Measurements from ENCODE around the gene PSD2. TPM values are rescaled to one million over a fixed set of nuclear protein-coding genes. Genes with fewer than 3 reads are reported as not detected.
A peak's percentile ranks its signal among the peaks of the same experiment; 100 is the strongest.

The PSD2 gene
- total and polyA plus RNA-seq, 2 of the 13 experiments (the other 11 are each of a cell fraction or from before 2014, with no cell fraction given), result 0.07 TPM; not detected in 1

DNA sequence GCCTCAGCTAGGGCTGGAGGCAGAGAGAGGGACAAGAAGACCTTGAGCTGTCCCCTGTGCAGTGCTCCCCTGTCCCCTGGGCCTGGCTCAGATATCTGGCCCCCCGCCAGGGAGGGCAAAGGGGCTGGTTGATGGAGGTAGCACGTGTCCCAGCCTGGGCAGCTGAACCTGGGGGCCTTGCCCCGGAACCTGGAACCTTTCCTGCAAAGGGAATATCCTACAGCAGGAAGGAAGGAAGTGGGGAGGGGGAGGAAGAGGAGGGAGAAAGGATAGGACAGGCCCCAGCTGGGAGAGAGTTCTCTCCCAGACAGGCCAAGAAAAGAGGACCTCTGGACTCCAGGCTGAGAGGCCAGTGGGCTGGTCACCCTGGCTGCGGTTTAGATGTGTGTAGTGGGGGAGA is 27.6 kb upstream of the PSD2 start (continued):
- TF ChIP-seq ZNF335 (CRISPR knock-in tag; IDR thresholded peaks at IDR 0.05) (no peak), ZNF724P (CRISPR knock-in tag; IDR thresholded peaks at IDR 0.05; ENCODE audit: borderline replicate concordance) (no peak), HOXD1 (CRISPR knock-in tag; IDR thresholded peaks at IDR 0.05) (no peak), ATAD3A (CRISPR knock-in tag; IDR thresholded peaks at IDR 0.05) (no peak), ZNF441 (CRISPR knock-in tag; IDR thresholded peaks at IDR 0.05; ENCODE audit: borderline replicate concordance) (peak; percentile 61; the same call in 1 of the 2 replicates), ZNF878 (CRISPR knock-in tag; IDR thresholded peaks at IDR 0.05) (no peak), KLF9 (CRISPR knock-in tag; IDR thresholded peaks at IDR 0.05; ENCODE audit: low read depth) (no peak), HNF4G (IDR thresholded peaks at IDR 0.05; ENCODE audit: borderline replicate concordance, low read depth, low read length) (no peak), HNF4G (CRISPR knock-in tag; IDR thresholded peaks at IDR 0.05; ENCODE audit: borderline replicate concordance, low read depth) (peak; percentile 29; the same call in 1 of the 2 replicates), ZFP1 (CRISPR knock-in tag; IDR thresholded peaks at IDR 0.05) (no peak), ZFAT (CRISPR knock-in tag; conservative IDR thresholded peaks at IDR 0.05) (no peak), SRSF1 (optimal IDR thresholded peaks at IDR 0.05; ENCODE audit: low read depth, low read length) (no peak), TAF15 (IDR thresholded peaks at IDR 0.05; ENCODE audit: low read depth, low read length, poor library complexity, severe bottlenecking) (no peak), PHF21A (CRISPR knock-in tag; IDR thresholded peaks at IDR 0.05) (peak; percentile 78), SIX4 (CRISPR knock-in tag; IDR thresholded peaks at IDR 0.05) (no peak)
- TF ChIP-seq, protein P1, sequence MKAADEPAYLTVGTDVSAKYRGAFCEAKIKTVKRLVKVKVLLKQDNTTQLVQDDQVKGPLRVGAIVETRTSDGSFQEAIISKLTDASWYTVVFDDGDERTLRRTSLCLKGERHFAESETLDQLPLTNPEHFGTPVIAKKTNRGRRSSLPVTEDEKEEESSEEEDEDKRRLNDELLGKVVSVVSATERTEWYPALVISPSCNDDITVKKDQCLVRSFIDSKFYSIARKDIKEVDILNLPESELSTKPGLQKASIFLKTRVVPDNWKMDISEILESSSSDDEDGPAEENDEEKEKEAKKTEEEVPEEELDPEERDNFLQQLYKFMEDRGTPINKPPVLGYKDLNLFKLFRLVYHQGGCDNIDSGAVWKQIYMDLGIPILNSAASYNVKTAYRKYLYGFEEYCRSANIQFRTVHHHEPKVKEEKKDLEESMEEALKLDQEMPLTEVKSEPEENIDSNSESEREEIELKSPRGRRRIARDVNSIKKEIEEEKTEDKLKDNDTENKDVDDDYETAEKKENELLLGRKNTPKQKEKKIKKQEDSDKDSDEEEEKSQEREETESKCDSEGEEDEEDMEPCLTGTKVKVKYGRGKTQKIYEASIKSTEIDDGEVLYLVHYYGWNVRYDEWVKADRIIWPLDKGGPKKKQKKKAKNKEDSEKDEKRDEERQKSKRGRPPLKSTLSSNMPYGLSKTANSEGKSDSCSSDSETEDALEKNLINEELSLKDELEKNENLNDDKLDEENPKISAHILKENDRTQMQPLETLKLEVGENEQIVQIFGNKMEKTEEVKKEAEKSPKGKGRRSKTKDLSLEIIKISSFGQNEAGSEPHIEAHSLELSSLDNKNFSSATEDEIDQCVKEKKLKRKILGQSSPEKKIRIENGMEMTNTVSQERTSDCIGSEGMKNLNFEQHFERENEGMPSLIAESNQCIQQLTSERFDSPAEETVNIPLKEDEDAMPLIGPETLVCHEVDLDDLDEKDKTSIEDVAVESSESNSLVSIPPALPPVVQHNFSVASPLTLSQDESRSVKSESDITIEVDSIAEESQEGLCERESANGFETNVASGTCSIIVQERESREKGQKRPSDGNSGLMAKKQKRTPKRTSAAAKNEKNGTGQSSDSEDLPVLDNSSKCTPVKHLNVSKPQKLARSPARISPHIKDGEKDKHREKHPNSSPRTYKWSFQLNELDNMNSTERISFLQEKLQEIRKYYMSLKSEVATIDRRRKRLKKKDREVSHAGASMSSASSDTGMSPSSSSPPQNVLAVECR (CRISPR knock-in tag; IDR thresholded peaks at IDR 0.05; ENCODE audit: borderline replicate concordance), result peak; percentile 53; the same call in 1 of the 2 replicates
- TF ChIP-seq, protein P2, sequence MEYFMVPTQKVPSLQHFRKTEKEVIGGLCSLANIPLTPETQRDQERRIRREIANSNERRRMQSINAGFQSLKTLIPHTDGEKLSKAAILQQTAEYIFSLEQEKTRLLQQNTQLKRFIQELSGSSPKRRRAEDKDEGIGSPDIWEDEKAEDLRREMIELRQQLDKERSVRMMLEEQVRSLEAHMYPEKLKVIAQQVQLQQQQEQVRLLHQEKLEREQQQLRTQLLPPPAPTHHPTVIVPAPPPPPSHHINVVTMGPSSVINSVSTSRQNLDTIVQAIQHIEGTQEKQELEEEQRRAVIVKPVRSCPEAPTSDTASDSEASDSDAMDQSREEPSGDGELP (IDR thresholded peaks at IDR 0.05; ENCODE audit: borderline replicate concordance, low read depth), result peak; percentile 72; the same call in 1 of the 2 replicates
- TF ChIP-seq, protein P3, sequence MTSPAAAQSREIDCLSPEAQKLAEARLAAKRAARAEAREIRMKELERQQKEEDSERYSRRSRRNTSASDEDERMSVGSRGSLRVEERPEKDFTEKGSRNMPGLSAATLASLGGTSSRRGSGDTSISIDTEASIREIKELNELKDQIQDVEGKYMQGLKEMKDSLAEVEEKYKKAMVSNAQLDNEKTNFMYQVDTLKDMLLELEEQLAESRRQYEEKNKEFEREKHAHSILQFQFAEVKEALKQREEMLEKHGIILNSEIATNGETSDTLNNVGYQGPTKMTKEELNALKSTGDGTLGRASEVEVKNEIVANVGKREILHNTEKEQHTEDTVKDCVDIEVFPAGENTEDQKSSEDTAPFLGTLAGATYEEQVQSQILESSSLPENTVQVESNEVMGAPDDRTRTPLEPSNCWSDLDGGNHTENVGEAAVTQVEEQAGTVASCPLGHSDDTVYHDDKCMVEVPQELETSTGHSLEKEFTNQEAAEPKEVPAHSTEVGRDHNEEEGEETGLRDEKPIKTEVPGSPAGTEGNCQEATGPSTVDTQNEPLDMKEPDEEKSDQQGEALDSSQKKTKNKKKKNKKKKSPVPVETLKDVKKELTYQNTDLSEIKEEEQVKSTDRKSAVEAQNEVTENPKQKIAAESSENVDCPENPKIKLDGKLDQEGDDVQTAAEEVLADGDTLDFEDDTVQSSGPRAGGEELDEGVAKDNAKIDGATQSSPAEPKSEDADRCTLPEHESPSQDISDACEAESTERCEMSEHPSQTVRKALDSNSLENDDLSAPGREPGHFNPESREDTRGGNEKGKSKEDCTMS (CRISPR knock-in tag; conservative IDR thresholded peaks at IDR 0.05), result no peak
- TF ChIP-seq, protein P4, sequence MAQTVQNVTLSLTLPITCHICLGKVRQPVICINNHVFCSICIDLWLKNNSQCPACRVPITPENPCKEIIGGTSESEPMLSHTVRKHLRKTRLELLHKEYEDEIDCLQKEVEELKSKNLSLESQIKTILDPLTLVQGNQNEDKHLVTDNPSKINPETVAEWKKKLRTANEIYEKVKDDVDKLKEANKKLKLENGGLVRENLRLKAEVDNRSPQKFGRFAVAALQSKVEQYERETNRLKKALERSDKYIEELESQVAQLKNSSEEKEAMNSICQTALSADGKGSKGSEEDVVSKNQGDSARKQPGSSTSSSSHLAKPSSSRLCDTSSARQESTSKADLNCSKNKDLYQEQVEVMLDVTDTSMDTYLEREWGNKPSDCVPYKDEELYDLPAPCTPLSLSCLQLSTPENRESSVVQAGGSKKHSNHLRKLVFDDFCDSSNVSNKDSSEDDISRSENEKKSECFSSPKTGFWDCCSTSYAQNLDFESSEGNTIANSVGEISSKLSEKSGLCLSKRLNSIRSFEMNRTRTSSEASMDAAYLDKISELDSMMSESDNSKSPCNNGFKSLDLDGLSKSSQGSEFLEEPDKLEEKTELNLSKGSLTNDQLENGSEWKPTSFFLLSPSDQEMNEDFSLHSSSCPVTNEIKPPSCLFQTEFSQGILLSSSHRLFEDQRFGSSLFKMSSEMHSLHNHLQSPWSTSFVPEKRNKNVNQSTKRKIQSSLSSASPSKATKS (CRISPR knock-in tag; IDR thresholded peaks at IDR 0.05), result no peak
- TF ChIP-seq, protein P5, sequence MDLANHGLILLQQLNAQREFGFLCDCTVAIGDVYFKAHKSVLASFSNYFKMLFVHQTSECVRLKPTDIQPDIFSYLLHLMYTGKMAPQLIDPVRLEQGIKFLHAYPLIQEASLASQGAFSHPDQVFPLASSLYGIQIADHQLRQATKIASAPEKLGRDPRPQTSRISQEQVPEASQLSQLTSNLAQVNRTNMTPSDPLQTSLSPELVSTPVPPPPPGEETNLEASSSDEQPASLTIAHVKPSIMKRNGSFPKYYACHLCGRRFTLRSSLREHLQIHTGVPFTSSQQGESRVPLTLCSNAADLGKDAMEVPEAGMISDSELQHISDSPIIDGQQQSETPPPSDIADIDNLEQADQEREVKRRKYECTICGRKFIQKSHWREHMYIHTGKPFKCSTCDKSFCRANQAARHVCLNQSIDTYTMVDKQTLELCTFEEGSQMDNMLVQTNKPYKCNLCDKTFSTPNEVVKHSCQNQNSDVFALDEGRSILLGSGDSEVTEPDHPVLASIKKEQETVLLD (CRISPR knock-in tag; IDR thresholded peaks at IDR 0.05; ENCODE audit: low read depth), result no peak

All from HepG2 (cell line).